ENCODE data around the gene RASSF6.

RASSF6 gene

DNA sequence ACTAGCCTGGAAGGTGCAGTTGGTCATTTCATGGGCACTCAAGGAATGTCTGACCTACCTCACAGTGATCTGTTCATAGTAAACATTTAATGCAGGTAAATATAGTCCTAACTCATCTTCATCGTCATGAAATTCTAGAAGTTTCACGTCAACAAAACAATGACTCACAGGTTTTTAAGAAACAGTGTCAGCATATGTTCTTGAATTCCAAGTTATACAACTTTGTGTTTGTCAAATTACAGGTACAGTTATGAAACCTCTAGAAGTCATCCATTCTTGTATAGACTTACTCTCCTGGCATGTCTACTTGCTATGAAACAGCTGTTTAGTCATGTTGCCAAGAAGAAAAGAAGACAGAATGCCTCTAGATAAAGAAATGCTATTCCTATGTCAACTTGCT is 92.1 kb downstream of the RASSF6 start:
- TF ChIP-seq, protein P1, sequence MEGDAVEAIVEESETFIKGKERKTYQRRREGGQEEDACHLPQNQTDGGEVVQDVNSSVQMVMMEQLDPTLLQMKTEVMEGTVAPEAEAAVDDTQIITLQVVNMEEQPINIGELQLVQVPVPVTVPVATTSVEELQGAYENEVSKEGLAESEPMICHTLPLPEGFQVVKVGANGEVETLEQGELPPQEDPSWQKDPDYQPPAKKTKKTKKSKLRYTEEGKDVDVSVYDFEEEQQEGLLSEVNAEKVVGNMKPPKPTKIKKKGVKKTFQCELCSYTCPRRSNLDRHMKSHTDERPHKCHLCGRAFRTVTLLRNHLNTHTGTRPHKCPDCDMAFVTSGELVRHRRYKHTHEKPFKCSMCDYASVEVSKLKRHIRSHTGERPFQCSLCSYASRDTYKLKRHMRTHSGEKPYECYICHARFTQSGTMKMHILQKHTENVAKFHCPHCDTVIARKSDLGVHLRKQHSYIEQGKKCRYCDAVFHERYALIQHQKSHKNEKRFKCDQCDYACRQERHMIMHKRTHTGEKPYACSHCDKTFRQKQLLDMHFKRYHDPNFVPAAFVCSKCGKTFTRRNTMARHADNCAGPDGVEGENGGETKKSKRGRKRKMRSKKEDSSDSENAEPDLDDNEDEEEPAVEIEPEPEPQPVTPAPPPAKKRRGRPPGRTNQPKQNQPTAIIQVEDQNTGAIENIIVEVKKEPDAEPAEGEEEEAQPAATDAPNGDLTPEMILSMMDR (IDR thresholded peaks at IDR 0.05; ENCODE audit: low read depth, low read length): no peak

DNA sequence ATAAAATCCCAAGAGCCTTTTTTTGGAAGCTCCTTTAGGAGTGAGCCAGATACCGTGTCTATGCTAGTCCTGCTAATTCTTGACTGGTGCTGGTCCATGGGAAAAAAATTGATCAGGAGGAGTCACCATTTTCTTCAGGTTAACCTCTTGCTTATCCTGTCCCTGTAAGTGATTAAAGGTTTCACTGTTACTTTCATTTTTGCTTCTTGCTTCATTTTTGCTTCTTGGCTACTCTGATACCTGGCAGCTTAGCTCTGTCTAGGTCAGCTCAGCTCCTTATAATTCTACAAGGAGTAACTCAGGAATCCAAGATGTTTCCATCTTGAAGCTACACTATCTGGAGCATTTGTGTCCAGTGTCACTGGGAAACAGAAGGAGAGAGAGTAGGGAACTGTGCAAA is 93.0 kb downstream of the RASSF6 start:
- no peak for DNase-seq (ENCODE audit: low read depth in 2 of 2)
- no peak overlapping the region for H3K4me3 ChIP-seq (replicated peaks in 1 of 2; ENCODE audit: low read depth in 2 of 2, low read length in 2 of 2)
- TF ChIP-seq, protein P1 (IDR thresholded peaks at IDR 0.05; ENCODE audit: low read depth, low read length): no peak

More for the DNA sequence above, 92.1 kb downstream of the RASSF6 start:
- peak; percentile 16 to 28 for DNase-seq (ENCODE audit: low read depth in 2 of 2)
- no peak overlapping the region for H3K4me3 ChIP-seq (replicated peaks in 1 of 2; ENCODE audit: low read depth in 2 of 2, low read length in 2 of 2)

DNA sequence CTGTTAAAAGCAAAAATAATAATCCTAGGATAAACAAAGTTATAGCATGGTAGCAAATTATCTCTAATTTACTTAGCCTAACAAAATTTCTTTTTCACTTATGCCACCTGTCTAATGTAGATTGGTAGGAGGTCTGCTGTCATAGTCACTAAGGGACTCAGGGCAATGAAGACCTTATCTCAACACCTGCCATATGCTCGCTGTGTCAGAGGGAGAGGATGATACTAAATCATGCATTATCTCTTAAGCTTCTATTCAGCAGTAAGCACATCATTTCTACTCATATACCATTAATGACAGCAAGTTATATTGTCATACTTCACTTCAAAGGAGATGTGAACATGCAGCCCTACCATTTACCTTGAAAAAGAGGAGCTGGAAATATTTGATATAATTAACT is 94.6 kb downstream of the RASSF6 start:
- TF ChIP-seq, protein P1 (IDR thresholded peaks at IDR 0.05; ENCODE audit: low read depth, low read length): no peak
- DNase-seq (ENCODE audit: low read depth in 2 of 2): no peak
- H3K4me3 ChIP-seq (replicated peaks in 1 of 2; ENCODE audit: low read depth in 2 of 2, low read length in 2 of 2): no peak overlapping the region

DNA sequence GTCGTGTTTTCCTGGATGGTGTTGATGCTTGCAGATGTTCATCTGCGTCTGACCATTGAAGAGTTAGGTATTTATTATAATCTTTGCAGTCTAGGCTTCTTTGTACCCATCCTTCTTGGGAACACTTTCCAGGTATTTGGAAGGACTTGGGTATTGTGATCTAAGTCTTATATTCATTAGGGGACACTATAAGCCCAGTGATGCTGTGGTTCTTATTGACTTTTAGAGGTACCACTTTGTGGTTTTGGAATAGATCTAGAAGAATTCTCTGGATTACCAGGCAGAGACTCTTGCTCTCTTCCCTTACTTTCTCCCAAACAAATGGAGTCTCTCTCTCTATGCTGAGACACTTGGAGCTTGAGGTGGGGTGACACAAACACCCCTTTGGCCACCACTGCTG is 97.1 kb downstream of the RASSF6 start:
- DNase-seq (ENCODE audit: low read depth in 2 of 2): peak in 1 of 2 donors; percentile 10
- no peak overlapping the region for H3K4me3 ChIP-seq (replicated peaks in 1 of 2; ENCODE audit: low read depth in 2 of 2, low read length in 2 of 2)
- TF ChIP-seq, protein P1 (IDR thresholded peaks at IDR 0.05; ENCODE audit: low read depth, low read length): no peak
